Measurements from ENCODE around the gene NUCKS1. TPM values are rescaled to one million over a fixed set of nuclear protein-coding genes. Genes with fewer than 3 reads are reported as not detected.

NUCKS1 gene
- total and polyA plus RNA-seq, 2 of the 4 experiments (the other 2 are of a cell fraction): 37.9 to 103 TPM

GRCh38 chr1:205754857-205755256, 4.9 kb upstream of the NUCKS1 start:
- no peaks in the 10 kb centered on the region; the same call in 1 of the 2 replicates for H3K27me3 ChIP-seq (ENCODE audit: control insufficient read depth, insufficient read depth, low read length)
- no peak overlapping the region for H2AK5ac ChIP-seq (ENCODE audit: low read depth, low read length)
- H4K5ac ChIP-seq (ENCODE audit: low read depth, low read length): no peak overlapping the region
- no peaks in the 10 kb centered on the region for H3K9me3 ChIP-seq (ENCODE audit: control insufficient read depth, insufficient read depth, low read length)
- BruUV-seq (replicated peaks): no TSS peak
- H3K23ac ChIP-seq (ENCODE audit: low read depth, low read length): no peak overlapping the region
- no peak overlapping the region for H3K4ac ChIP-seq (ENCODE audit: low read depth, low read length)
- H3K79me1 ChIP-seq (ENCODE audit: low read depth in 1 of 2, low read length in 2 of 2): no peaks in the 10 kb centered on the region; a peak in 1 of 4 replicates
- no peak overlapping the region for H3K4me2 ChIP-seq (ENCODE audit: low read depth, low read length)
- no peak overlapping the region for H3K18ac ChIP-seq (ENCODE audit: low read depth, low read length)
- no peak overlapping the region for H2AFZ ChIP-seq (replicated peaks; ENCODE audit: low read length, poor library complexity)
- no peak overlapping the region for H3K4me3 ChIP-seq (ENCODE audit: insufficient read depth, low read depth, low read length)
- intact Hi-C loops (cut with micrococcal nuclease): no loop called here
- H2BK120ac ChIP-seq (ENCODE audit: low read depth, low read length): no peak overlapping the region
- peaks cover 2% of the 10 kb centered on the region for H3K9me1 ChIP-seq (ENCODE audit: insufficient read depth, low read length)
- no CpG with 5 or more reads among the region's 5 CpGs for WGBS, 2 experiments (ENCODE audit: extremely low coverage in 2 of 2, insufficient read length in 1 of 2)
- dilution Hi-C loops (cut with HindIII; ENCODE audit: low sequenced_read_pairs, unreplicated experiment): no loop called here
- H3K36me3 ChIP-seq (ENCODE audit: control insufficient read depth, insufficient read depth, low read length): no peaks in the 10 kb centered on the region
- no peak overlapping the region for H3K27ac ChIP-seq (ENCODE audit: insufficient read depth, low read length)
- in situ Hi-C loops (cut with MboI; ENCODE audit: low sequenced_read_pairs): no loop called here
- no peak for ATAC-seq (ENCODE audit: low read depth)
- no peak overlapping the region for H2AK9ac ChIP-seq (replicated peaks; ENCODE audit: low read depth, low read length, poor library complexity)
- H4K8ac ChIP-seq (ENCODE audit: low read depth in 2 of 2, low read length in 2 of 2): no peak overlapping the region
- no peaks in the 10 kb centered on the region for H4K20me1 ChIP-seq (ENCODE audit: insufficient read depth, low read length)
- no peak overlapping the region for H2BK15ac ChIP-seq (ENCODE audit: low read depth, low read length)
- no peak overlapping the region for H3K56ac ChIP-seq (ENCODE audit: extremely low read depth, insufficient read depth, low read length)
- no peak overlapping the region for H3K9ac ChIP-seq (ENCODE audit: low read depth, low read length)
- CTCF ChIA-PET: no interaction called here
- POLR2A ChIA-PET (ENCODE audit: unreplicated experiment): no interaction called here
- H4K91ac ChIP-seq (ENCODE audit: insufficient read depth, low read depth, low read length): no peak overlapping the region
- no peak for DNase-seq
- TF ChIP-seq POLR2A (IDR thresholded peaks at IDR 0.05; ENCODE audit: low read depth, low read length): no peak
- no peak for TF ChIP-seq RCOR1 (IDR thresholded peaks at IDR 0.05; ENCODE audit: insufficient replicate concordance, low read length)
- TF ChIP-seq CTCF (conservative IDR thresholded peaks at IDR 0.05; ENCODE audit: low read depth, low read length): no peak
- no peak for TF ChIP-seq BHLHE40 (IDR thresholded peaks at IDR 0.05; ENCODE audit: low read depth, low read length)
- no peak for TF ChIP-seq MXI1 (IDR thresholded peaks at IDR 0.05; ENCODE audit: borderline replicate concordance, low read depth, low read length)
- TF ChIP-seq MAZ (IDR thresholded peaks at IDR 0.05; ENCODE audit: borderline replicate concordance, low read depth, low read length): no peak
- no peak for TF ChIP-seq FOS (IDR thresholded peaks at IDR 0.05; ENCODE audit: low read depth, low read length)
- no peak overlapping the region for H3K14ac ChIP-seq (replicated peaks; ENCODE audit: low read depth, low read length)
- H2BK5ac ChIP-seq (ENCODE audit: low read depth, low read length, poor library complexity, severe bottlenecking): no peak overlapping the region
- H3K4me1 ChIP-seq (ENCODE audit: control insufficient read depth, insufficient read depth, low read length): no peaks in the 10 kb centered on the region
- no peak overlapping the region for H2BK20ac ChIP-seq (ENCODE audit: low read depth, low read length)

Data from IMR-90 (cell line).